Spinal cord (tissue), 10 donors: ENCODE measurements around the gene DLG5. TPM values are rescaled to one million over a fixed set of nuclear protein-coding genes. Genes with fewer than 3 reads are reported as not detected.

Experiments used
- DNase-seq, 6 donors: peaks; one replicate each; pipeline versions ENCODE4 v3.0.0 to v3.0.0-alpha.2; 2013 to 2015; ENCODE audit warnings: low spot score in 6 of 6, low read depth in 4 of 6
- H3K27ac ChIP-seq: one replicate; pipeline ENCODE4 v1.5.1; 2013; ENCODE audit warnings: low read depth, low read length, control low read depth
- H3K27me3 ChIP-seq: one replicate; pipeline ENCODE4 v1.6.1; 2013; ENCODE audit warnings: low read length; ENCODE audit not compliant: control insufficient read depth, insufficient read depth
- H3K36me3 ChIP-seq: one replicate; pipeline ENCODE4 v1.6.1; 2013; ENCODE audit warnings: low read length; ENCODE audit not compliant: control insufficient read depth, insufficient read depth
- H3K4me1 ChIP-seq: one replicate; pipeline ENCODE4 v1.6.1; 2013; ENCODE audit warnings: low read length; ENCODE audit not compliant: control insufficient read depth, insufficient read depth
- H3K4me3 ChIP-seq: one replicate; pipeline ENCODE4 v1.5.1; 2013; ENCODE audit warnings: low read depth, low read length, control low read depth
- H3K9me3 ChIP-seq: one replicate; pipeline ENCODE4 v1.6.1; 2013; ENCODE audit warnings: low read length; ENCODE audit not compliant: control insufficient read depth, insufficient read depth
- WGBS: methylation state at CpG from one replicate; pipeline ENCODE4 v1.1.5; 2013; ENCODE audit warnings: missing lambda C conversion rate; ENCODE audit not compliant: insufficient coverage; 5-methylcytosine and 5-hydroxymethylcytosine counted together
- polyA plus RNA-seq, 2 donors: library from polyadenylated mRNA; unstranded; fragments of 120-200 nt; gene quantifications; one replicate each; pipeline ENCODE4 v1.2.1, GENCODE V29; 2013; ENCODE audit not compliant: insufficient read length in 2 of 2
- total RNA-seq, 2 donors: library from RNA; depleted of rRNA in 1 of 2; stranded (reverse); fragments of 120-200 nt in 1 of 2; fragments of >200 nt in 1 of 2; gene quantifications; one replicate each; pipeline versions ENCODE4 v1.2.3 to v1.2.4, GENCODE V29; 2013 to 2014
- donor health status: healthy.

Gene DLG5
- total and polyA plus RNA-seq, 4 donors = 27.5 to 78.5 (median 51.3) TPM

DNA sequence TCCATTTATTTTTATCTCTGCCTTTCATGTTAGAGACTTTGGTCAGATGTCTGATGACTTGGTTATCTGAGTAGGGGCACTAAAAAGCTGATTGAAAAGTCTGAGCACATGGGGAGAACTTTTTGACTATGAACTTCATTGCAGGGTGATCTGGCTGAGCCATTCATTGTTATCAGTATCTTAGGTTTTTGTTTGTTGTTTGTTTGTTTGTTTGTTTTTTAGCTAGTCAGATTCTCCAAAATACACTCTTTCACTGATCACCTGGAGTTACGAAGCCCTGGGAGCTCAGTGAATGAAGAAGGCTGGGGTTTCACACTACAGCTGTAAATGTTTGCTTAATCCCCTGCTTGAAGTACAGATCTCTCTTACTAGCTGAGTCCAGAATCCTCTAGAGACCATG is 28.6 kb upstream of the DLG5 start:
- no peak for DNase-seq
- no peak overlapping the region for H3K27ac ChIP-seq
- H3K4me1 ChIP-seq = peaks cover 5% of the 10 kb centered on the region
- H3K9me3 ChIP-seq = no peaks in the 10 kb centered on the region
- H3K4me3 ChIP-seq = no peak overlapping the region
- H3K27me3 ChIP-seq = no peaks in the 10 kb centered on the region
- no peaks in the 10 kb centered on the region for H3K36me3 ChIP-seq
- no CpG with 5 or more reads among the region's 1 CpG for WGBS

DNA sequence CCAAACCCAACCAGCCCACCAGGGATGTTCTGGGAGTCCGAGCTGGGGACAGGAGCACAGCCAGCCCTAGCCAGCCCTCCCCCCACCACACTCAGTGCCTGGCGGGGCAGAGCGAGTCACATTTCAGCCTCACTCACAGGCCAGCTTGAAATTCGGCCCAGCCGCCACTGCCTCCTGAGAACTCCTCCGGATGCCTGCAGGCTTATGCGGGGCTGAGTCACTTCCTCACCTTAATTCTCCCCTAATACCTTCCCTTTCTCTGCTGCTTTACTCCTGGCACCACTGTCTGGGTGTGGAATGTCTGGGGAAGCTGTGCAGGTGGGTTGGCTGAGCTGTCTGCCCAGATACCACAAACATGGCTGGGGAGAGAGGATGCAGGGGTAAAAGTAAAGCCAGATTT is 22.6 kb upstream of the DLG5 start:
- DNase-seq = no peak
- Histone ChIP-seq H3K27me3 (no peaks in the 10 kb centered on the region), H3K9me3 (no peaks in the 10 kb centered on the region), H3K36me3 (no peaks in the 10 kb centered on the region), H3K27ac (no peak overlapping the region), H3K4me3 (no peak overlapping the region), H3K4me1 (no peaks in the 10 kb centered on the region)
- 44% methylated on average over 4 of the region's 7 CpGs for WGBS

DNA sequence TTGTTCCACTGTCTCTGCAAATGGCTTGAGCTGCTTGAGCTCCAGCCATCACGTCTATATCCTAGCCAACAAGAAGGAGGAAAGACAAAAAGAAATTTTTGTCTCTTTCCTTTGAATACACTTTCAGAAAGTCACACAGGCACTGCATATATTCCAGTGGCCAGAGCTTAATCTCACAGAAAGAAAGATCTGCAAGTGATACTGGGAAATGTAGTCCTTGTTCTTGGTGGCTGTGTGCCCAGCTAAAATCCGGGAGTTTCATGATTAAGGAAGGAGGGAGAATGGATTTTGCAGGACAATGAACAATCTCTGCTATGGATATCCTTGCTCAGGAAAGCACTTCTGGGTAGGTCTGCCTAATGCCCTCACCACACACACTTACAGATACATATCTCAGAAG is 19.5 kb upstream of the DLG5 start:
- peak in 1 of 6 donors; percentile 42 for DNase-seq
- no peaks in the 10 kb centered on the region for H3K27me3 ChIP-seq
- no peaks in the 10 kb centered on the region for H3K4me1 ChIP-seq
- no peaks in the 10 kb centered on the region for H3K9me3 ChIP-seq
- H3K27ac ChIP-seq = no peak overlapping the region
- H3K4me3 ChIP-seq = no peak overlapping the region
- WGBS = no CpG with 5 or more reads among the region's 2 CpGs
- no peaks in the 10 kb centered on the region for H3K36me3 ChIP-seq

DNA sequence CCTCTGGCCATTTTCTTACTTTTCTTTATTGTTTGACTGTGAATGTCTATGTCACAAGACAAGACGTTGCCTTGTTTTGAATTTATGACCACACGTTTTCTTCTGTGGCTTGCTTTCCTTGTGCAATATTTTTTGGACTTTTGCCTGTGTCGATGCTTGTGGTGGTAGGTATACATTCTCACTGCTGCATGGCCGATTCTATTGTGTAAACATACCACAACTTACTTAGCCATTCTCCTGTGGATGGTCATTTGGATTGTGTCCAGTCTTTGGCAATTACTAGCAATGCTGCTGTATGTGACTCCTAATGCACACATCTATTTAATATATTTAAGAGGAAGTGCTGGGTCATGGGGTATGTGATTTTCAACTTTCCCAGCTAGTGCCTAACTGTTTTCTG is 18.0 kb upstream of the DLG5 start:
- no peaks in the 10 kb centered on the region for H3K36me3 ChIP-seq
- H3K9me3 ChIP-seq = no peaks in the 10 kb centered on the region
- no peak overlapping the region for H3K4me3 ChIP-seq
- H3K27ac ChIP-seq = no peak overlapping the region
- H3K27me3 ChIP-seq = no peaks in the 10 kb centered on the region
- H3K4me1 ChIP-seq = peaks cover 5% of the 10 kb centered on the region
- DNase-seq = no peak
- WGBS = 25% methylated on average over 1 of the region's 4 CpGs

DNA sequence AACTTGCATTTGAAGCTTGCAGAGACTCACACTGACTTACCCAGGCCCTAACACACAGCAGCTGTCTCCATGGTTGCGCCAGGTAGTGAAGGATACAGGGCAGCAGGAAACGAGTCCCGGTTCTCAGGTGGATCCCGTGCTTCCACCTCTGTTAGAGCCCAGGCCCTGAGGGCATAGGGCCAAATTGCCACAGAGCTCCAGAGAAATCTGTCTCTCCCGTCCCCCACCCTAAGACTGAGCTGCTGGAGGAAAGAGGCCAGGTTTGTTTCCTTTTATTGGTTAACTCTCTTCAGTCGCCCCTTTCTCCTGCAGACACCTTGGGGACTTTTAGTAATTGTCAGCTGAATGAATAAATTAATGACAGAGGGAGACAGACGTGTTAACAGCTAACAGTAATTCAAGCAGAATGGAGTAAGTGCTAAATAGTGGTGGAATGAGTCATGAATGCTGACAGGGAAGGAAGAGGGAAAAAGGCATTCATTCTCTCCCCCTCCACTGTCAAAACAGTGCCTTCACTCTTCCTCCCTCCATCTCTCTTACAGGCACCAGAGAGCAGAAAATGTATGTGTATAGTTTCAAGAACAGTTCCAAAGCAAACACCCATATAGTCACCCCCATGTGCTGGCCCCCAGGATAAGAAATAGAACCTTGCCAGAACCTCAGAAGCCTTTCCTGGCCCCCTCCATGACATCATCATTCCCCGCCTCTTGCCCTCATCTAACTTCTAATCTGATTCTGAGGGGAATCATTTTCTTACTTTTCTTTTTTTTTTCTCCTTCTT is 16.8 kb upstream of the DLG5 start:
- H3K27ac ChIP-seq = no peak overlapping the region
- peaks cover 7% of the 10 kb centered on the region for H3K4me1 ChIP-seq
- H3K9me3 ChIP-seq = no peaks in the 10 kb centered on the region
- DNase-seq = peak in 2 of 6 donors; percentile 55 to 65
- no peak overlapping the region for H3K4me3 ChIP-seq
- no peaks in the 10 kb centered on the region for H3K36me3 ChIP-seq
- H3K27me3 ChIP-seq = no peaks in the 10 kb centered on the region
- WGBS = 52% methylated on average over 5 of the region's 8 CpGs

DNA sequence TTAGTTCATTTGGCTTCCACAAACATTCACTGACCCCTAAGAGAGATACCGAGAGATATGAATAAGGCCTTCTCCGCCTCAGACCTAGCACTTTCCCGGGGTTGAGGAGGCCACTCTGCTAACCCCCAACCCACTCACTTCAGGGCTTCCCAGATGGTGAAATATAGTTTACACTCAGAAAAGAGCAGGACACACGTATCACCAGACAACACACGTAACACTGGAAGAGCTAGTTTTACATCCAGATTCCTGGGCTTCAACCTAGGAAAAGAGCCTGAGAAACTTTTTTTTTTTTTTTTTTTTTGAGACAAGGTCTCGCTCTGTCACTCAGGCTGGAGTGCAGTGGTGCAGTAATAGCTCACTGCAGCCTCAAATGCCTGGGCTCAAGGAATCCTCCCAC is 15.2 kb upstream of the DLG5 start:
- no peaks in the 10 kb centered on the region for H3K9me3 ChIP-seq
- no peak for DNase-seq
- no peaks in the 10 kb centered on the region for H3K27me3 ChIP-seq
- no peak overlapping the region for H3K27ac ChIP-seq
- H3K4me3 ChIP-seq = no peak overlapping the region
- no CpG with 5 or more reads among the region's 6 CpGs for WGBS
- H3K36me3 ChIP-seq = no peaks in the 10 kb centered on the region
- H3K4me1 ChIP-seq = peaks cover 7% of the 10 kb centered on the region

DNA sequence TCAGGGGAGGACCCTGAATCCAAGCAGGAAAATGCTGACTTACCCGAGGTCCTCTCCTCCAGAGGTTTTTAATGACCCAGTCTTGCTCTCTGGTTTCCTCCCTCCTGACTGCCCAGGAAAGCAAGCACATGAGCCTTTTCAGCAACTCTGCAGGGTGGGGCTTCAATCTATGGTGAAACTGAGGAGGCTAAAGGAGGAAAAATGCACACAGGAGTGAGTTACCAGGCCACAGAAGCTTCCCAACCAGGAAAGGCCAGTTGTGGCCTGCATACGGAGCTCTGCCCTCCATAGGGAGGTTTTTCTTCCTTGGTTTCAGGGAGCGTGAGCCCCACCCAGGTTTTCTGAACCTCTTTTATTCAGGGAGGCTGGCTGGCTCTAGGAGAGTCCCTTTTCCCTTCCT is 14.1 kb upstream of the DLG5 start:
- WGBS = 60% methylated on average over 2 of the region's 3 CpGs
- H3K27me3 ChIP-seq = no peaks in the 10 kb centered on the region
- H3K4me1 ChIP-seq = peaks cover 7% of the 10 kb centered on the region
- no peaks in the 10 kb centered on the region for H3K9me3 ChIP-seq
- H3K4me3 ChIP-seq = no peak overlapping the region
- H3K27ac ChIP-seq = no peak overlapping the region
- DNase-seq = no peak
- no peaks in the 10 kb centered on the region for H3K36me3 ChIP-seq

DNA sequence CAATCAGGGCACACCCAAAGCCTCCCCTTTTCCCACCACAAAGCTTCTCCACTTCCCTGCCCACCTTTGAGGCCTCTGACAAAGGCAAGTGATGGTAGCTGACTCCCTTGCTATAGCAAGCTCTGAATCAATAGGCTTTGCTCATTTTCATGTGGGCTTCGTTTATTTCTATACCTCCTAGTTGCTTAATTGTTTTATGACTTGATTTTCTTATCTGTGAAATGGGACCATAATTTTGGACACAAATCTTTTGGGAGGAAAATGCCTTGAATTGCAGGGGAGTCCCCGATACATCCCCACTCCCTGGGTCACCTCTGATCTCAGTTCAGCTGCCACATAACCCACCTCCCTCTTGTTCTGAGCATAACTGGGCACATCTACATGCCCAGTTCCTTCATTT is 13.7 kb upstream of the DLG5 start:
- Histone ChIP-seq H3K9me3 (no peaks in the 10 kb centered on the region), H3K27me3 (no peaks in the 10 kb centered on the region), H3K36me3 (no peaks in the 10 kb centered on the region), H3K4me1 (peaks cover 7% of the 10 kb centered on the region), H3K27ac (no peak overlapping the region), H3K4me3 (no peak overlapping the region)
- no peak for DNase-seq
- 89% methylated on average over 1 of the region's 2 CpGs for WGBS

DNA sequence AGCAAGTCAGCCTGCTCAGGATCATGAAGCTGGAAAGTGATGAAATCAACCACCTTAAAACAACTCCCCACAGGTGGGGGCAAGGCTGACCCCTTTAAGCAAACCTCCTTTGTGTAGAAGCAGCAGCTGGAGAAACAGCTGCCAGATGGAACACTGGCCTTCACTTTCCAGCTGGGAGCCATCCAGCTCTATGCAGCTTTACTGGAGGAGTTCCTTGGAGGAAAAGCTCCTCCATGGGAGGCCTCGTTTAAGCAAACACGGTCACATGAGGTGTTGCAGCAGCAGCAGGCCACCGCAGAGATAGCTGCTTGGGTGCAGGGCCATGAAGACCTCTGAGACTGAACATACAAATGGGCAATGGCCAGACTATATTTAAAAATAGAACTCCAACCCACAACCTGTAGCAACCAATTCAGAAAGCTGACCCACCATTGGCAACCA is 13.0 kb upstream of the DLG5 start:
- Histone ChIP-seq H3K27ac (no peak overlapping the region), H3K36me3 (no peaks in the 10 kb centered on the region), H3K4me1 (peaks cover 7% of the 10 kb centered on the region), H3K27me3 (no peaks in the 10 kb centered on the region), H3K9me3 (no peaks in the 10 kb centered on the region), H3K4me3 (no peak overlapping the region)
- DNase-seq = peak in 2 of 6 donors; percentile 50 to 68
- WGBS = 20% methylated on average over 3 of the region's 3 CpGs
